ENCODE data around the gene ST3GAL2.

- TF ChIP-seq BHLHE40 (IDR thresholded peaks at IDR 0.05; ENCODE audit: borderline replicate concordance) (no peak), ZNF384 (IDR thresholded peaks at IDR 0.05) (no peak), SUZ12 (IDR thresholded peaks at IDR 0.05) (no peak), FOXK2 (IDR thresholded peaks at IDR 0.05) (no peak), LEF1 (IDR thresholded peaks at IDR 0.05; ENCODE audit: borderline replicate concordance) (no peak), SP1 (IDR thresholded peaks at IDR 0.05) (no peak), TARDBP (IDR thresholded peaks at IDR 0.05) (no peak), NFRKB (IDR thresholded peaks at IDR 0.05) (no peak), CTBP1 (IDR thresholded peaks at IDR 0.05; ENCODE audit: borderline replicate concordance) (no peak), FOXM1 (IDR thresholded peaks at IDR 0.05; ENCODE audit: borderline replicate concordance) (no peak)
Observed at GRCh38 chr16:70453117-70453891, 14.4 kb upstream of the ST3GAL2 start.
